Retinal pigment epithelial cell (primary cell): ENCODE results near the gene ATP8B4.

Experiments
- DNase-seq: peaks from one replicate; pipeline ENCODE4 v3.0.0-alpha.2; 2010; ENCODE audit warnings: low read depth
- H3K4me3 ChIP-seq: 2 replicates; pipeline ENCODE4 v1.5.1; 2011; ENCODE audit warnings: mild to moderate bottlenecking, low read length, control low read depth, moderate library complexity
- TF ChIP-seq, protein P1 (sequence below): conservative IDR thresholded peaks from 2 replicates; pipeline ENCODE4 v1.5.1; 2011; ENCODE audit warnings: low read depth, low read length, control low read depth, inconsistent platforms

ATP8B4 gene

DNA sequence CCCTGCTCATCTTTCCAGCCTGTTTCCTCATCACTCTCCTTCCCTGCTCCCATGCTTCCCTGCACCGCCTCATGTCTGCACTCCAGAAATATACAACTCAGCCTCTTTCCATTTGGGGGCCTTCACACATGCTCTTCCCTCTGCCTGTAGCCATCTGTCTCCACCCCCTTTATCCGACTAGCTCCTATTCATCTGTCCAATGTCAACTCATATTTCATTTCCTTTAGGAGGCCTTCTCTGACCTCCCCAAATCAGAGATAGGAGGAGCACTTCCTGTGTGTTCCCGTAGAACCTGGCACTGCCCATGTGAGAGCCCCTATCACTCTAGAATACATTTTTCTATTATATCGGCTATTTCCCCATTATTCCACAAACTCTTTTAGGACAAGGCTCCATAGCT is 10.6 kb downstream of the ATP8B4 start:
- TF ChIP-seq, protein P1, sequence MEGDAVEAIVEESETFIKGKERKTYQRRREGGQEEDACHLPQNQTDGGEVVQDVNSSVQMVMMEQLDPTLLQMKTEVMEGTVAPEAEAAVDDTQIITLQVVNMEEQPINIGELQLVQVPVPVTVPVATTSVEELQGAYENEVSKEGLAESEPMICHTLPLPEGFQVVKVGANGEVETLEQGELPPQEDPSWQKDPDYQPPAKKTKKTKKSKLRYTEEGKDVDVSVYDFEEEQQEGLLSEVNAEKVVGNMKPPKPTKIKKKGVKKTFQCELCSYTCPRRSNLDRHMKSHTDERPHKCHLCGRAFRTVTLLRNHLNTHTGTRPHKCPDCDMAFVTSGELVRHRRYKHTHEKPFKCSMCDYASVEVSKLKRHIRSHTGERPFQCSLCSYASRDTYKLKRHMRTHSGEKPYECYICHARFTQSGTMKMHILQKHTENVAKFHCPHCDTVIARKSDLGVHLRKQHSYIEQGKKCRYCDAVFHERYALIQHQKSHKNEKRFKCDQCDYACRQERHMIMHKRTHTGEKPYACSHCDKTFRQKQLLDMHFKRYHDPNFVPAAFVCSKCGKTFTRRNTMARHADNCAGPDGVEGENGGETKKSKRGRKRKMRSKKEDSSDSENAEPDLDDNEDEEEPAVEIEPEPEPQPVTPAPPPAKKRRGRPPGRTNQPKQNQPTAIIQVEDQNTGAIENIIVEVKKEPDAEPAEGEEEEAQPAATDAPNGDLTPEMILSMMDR = no peak
- H3K4me3 ChIP-seq = no peak overlapping the region
- no peak for DNase-seq

DNA sequence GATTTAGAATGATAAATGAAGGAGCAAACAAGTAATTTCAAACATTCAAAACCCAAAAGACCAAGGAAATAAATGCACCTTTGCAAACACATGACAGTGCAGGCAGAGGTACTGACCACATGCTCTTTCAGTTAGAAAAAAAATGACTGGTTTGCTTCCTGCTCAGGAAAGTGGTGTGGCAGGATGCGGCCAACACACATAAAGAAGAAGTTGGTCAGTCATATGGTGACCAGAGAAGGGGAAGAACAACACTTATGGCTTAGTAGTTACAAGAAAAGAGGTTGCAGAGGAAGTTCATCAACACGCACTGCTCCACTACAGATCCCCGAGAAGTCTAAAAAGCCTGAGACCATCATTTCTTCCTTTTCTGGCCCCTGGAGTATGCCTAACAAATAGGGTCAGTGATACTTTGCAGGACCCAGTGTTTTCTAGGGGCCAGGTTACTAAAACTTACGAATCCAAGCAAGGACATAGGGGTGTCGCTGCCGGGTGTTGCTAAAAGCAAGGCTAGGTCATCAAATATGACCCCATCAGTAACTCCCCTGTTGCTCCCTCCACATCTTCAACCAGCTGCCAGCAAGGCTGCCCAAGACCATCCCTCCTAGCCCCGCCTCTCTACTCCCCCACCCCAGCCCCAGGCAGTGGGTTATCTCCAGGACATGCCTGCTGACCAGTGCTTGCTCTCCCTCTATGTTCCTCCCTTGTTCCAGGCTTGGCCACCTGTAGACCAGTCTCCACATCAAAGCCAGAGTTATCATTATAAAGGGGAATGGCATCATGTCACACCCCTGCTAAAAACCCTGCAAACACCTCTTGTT is 11.2 kb downstream of the ATP8B4 start:
- DNase-seq = no peak
- TF ChIP-seq, protein P1 = no peak
- H3K4me3 ChIP-seq = no peak overlapping the region

DNA sequence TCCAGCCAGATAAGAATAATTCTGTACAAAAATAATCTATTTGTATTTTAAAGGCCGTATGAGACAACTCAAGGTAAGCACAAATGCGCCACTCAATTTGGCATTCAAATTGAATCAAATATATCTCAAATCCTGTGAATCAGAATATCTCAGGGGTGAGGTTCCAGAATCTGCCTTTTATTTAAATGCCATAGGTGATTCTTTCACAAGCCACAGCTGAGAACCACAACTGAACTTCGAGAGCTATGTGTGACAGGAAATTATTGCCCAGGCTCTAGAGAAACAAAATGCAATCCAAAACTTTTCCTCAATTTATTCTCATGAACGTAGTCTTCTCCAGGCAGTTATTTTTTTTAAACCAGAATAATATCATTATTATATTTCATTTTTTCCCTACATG is 11.9 kb downstream of the ATP8B4 start:
- TF ChIP-seq, protein P1 = no peak
- H3K4me3 ChIP-seq = no peak overlapping the region
- DNase-seq = no peak

DNA sequence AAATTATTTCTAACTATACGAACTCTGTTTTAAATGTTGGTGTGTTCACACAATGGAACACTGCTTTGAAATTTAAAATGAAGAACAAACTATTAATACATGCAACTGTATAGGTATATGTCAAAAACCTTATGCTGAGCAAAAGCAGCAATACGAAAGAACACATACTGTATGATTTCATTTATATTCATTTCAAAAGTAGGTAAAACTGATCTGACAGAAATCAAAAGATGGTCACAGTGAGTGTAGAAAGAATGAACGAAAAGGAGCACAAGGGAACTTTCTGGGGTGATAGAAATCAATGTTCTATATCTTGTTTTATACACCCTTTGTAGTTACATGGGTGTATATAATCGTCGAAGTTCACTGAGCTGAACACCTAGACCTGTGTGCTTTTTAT is 12.6 kb downstream of the ATP8B4 start:
- TF ChIP-seq, protein P1 = no peak
- no peak for DNase-seq
- H3K4me3 ChIP-seq = no peak overlapping the region

DNA sequence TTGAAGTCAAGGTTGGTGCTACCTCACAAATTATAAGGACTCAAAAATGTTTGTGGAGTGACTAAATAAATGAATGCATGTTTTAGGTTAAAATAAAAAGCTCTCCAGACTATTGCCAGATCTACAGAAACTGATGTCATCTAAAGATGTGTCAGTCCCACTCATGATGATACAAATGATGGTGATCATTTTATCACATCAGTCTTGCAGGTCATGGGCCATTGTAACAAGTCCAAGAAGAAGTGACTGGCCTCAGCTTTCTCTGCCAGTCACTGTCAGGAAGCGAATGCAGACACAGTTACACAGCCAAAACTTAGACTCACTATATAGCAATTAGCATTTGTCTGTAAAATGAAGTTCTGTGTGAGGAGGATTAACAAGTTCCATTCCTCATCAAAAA is 18.5 kb downstream of the ATP8B4 start:
- TF ChIP-seq, protein P1 = no peak
- no peak overlapping the region for H3K4me3 ChIP-seq
- no peak for DNase-seq

DNA sequence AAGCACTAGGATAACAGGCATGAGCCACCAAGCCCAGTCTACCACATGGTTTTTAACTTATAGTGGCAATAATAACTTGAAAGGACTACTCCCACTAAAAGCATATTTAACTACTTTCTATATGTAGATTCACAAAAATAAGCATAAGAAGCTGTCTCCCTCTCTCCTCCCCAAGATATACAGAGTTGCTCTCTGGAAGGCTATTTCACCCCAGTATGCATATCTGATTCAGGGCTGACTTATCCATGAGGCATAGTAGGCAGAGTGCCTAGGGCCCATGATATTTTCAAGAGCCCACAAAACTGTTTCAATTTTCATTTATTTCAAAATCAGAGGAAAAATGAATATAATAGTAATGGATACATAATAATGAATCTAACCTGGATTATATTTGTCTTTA is 20.5 kb downstream of the ATP8B4 start:
- no peak for DNase-seq
- TF ChIP-seq, protein P1 = no peak
- H3K4me3 ChIP-seq = no peak overlapping the region
